Measurements from ENCODE around the gene USH1C. TPM values are rescaled to one million over a fixed set of nuclear protein-coding genes. Genes with fewer than 3 reads are reported as not detected.

Gene USH1C
- total and polyA plus RNA-seq, 9 donors: 0.25 to 1.2 (median 1.00) TPM; not detected in 5

GRCh38 chr11:17572359-17572690 lies 28.1 kb upstream of the USH1C start:
- H3K4me3 ChIP-seq: no peak overlapping the region
- no peaks in the 10 kb centered on the region for H3K9me3 ChIP-seq
- H3K27ac ChIP-seq: no peak overlapping the region
- WGBS, 3 donors: 30 to 48% (median 41%) methylated on average over 3 of the region's 3 CpGs
- H3K4me1 ChIP-seq (ENCODE audit: insufficient read depth): no peaks in the 10 kb centered on the region
- DNase-seq: no peak
- no peaks in the 10 kb centered on the region for H3K27me3 ChIP-seq
- intact Hi-C loops (cut with DNase I): no loop called here
- no peak for TF ChIP-seq POLR2A (IDR thresholded peaks at IDR 0.05)
- TF ChIP-seq EP300 (IDR thresholded peaks at IDR 0.05): no peak
- TF ChIP-seq CTCF (IDR thresholded peaks at IDR 0.05): no peak
- H3K36me3 ChIP-seq: no peaks in the 10 kb centered on the region

- H3K27ac ChIP-seq: no peak overlapping the region
- WGBS, 3 donors: 72 to 78% (median 73%) methylated on average over 14 of the region's 14 CpGs
- no peaks in the 10 kb centered on the region for H3K36me3 ChIP-seq
- intact Hi-C loops (cut with DNase I): no loop called here
- H3K9me3 ChIP-seq: no peaks in the 10 kb centered on the region
- DNase-seq: no peak
- no peaks in the 10 kb centered on the region for H3K4me1 ChIP-seq (ENCODE audit: insufficient read depth)
- TF ChIP-seq POLR2A (IDR thresholded peaks at IDR 0.05) (no peak), EP300 (IDR thresholded peaks at IDR 0.05) (no peak), CTCF (IDR thresholded peaks at IDR 0.05) (no peak)
- H3K27me3 ChIP-seq: no peaks in the 10 kb centered on the region
- H3K4me3 ChIP-seq: no peak overlapping the region
Observed at GRCh38 chr11:17571431-17572358, 27.5 kb upstream of the USH1C start.

- Histone ChIP-seq H3K9me3 (no peaks in the 10 kb centered on the region), H3K27ac (no peak overlapping the region), H3K27me3 (no peaks in the 10 kb centered on the region), H3K4me3 (no peak overlapping the region), H3K4me1 (ENCODE audit: insufficient read depth) (no peaks in the 10 kb centered on the region), H3K36me3 (no peaks in the 10 kb centered on the region)
- TF ChIP-seq POLR2A (IDR thresholded peaks at IDR 0.05) (no peak), CTCF (IDR thresholded peaks at IDR 0.05) (no peak), EP300 (IDR thresholded peaks at IDR 0.05) (no peak)
- DNase-seq: no peak
- intact Hi-C loops (cut with DNase I): no loop called here
- 68 to 76% (median 72%) methylated on average over 23 of the region's 23 CpGs for WGBS, 3 donors
Observed at GRCh38 chr11:17570034-17570433, 25.8 kb upstream of the USH1C start.

GRCh38 chr11:17568944-17569343 lies 24.7 kb upstream of the USH1C start:
- Histone ChIP-seq H3K36me3 (no peaks in the 10 kb centered on the region), H3K27me3 (no peaks in the 10 kb centered on the region), H3K4me3 (no peak overlapping the region), H3K27ac (no peak overlapping the region), H3K4me1 (ENCODE audit: insufficient read depth) (no peaks in the 10 kb centered on the region), H3K9me3 (no peaks in the 10 kb centered on the region)
- DNase-seq: no peak
- TF ChIP-seq POLR2A (IDR thresholded peaks at IDR 0.05) (no peak), CTCF (IDR thresholded peaks at IDR 0.05) (no peak), EP300 (IDR thresholded peaks at IDR 0.05) (no peak)
- 71 to 76% (median 72%) methylated on average over 4 of the region's 4 CpGs for WGBS, 3 donors
- intact Hi-C loops (cut with DNase I): no loop called here

Measured in ovary (tissue), 9 donors.